HepG2 (cell line): ENCODE results near the gene INTS15. TPM values are rescaled to one million over a fixed set of nuclear protein-coding genes. Genes with fewer than 3 reads are reported as not detected.

Source experiments
- DNMT3B ChIP-seq: conservative IDR thresholded peaks from 2 replicates; pipeline ENCODE4 v1.6.1; 2016; ENCODE audit warnings: missing biosample characterization, control low read depth
- HMG20B ChIP-seq: conservative IDR thresholded peaks from 2 replicates; pipeline ENCODE4 v1.6.1; 2016; ENCODE audit warnings: missing genetic modification reagents, missing compliant biosample characterization
- MED13 ChIP-seq: sonication (generic); formaldehyde crosslinking; IDR thresholded peaks from 2 replicates; pipeline ENCODE4 v1.5.0; 2020; ENCODE audit warnings: missing genetic modification reagents
- MTF2 ChIP-seq: sonication (generic); formaldehyde crosslinking; IDR thresholded peaks from 2 replicates; pipeline ENCODE4 v1.5.0; 2020; ENCODE audit warnings: missing genetic modification reagents, borderline replicate concordance
- MXD4 ChIP-seq: IDR thresholded peaks from 2 replicates; pipeline ENCODE4 v1.6.1; 2016; ENCODE audit warnings: mild to moderate bottlenecking, missing biosample characterization, missing genetic modification reagents
- NCOR1 ChIP-seq: fragments of 200-600 bp; sonication (generic); IDR thresholded peaks from 2 replicates; pipeline ENCODE4 v1.7.0; 2017; ENCODE audit warnings: antibody characterized with exemption, low read length, borderline replicate concordance
- NR2F2 ChIP-seq: IDR thresholded peaks from 2 replicates; pipeline ENCODE4 v1.6.1; 2012; ENCODE audit warnings: low read depth, inconsistent platforms, borderline replicate concordance
- RXRB ChIP-seq: IDR thresholded peaks from 2 replicates; pipeline ENCODE4 v1.6.1; 2016; ENCODE audit warnings: borderline replicate concordance, missing genetic modification reagents, missing compliant biosample characterization
- TRIM24 ChIP-seq: sonication (generic); formaldehyde crosslinking; IDR thresholded peaks from 2 replicates; pipeline ENCODE4 v1.8.0; 2022; ENCODE audit warnings: mild to moderate bottlenecking, missing genetic modification reagents
- ZFP1 ChIP-seq: IDR thresholded peaks from 2 replicates; pipeline ENCODE4 v1.6.1; 2016
- ZNF558 ChIP-seq: sonication (generic); formaldehyde crosslinking; IDR thresholded peaks from 2 replicates; pipeline ENCODE4 v1.9.0; 2022; ENCODE audit warnings: mild to moderate bottlenecking, missing genetic modification reagents, borderline replicate concordance
- ZNF562 ChIP-seq: sonication (generic); formaldehyde crosslinking; IDR thresholded peaks from 2 replicates; pipeline ENCODE4 v1.8.0; 2022; ENCODE audit warnings: missing genetic modification reagents, borderline replicate concordance
- ZNF839 ChIP-seq: sonication (generic); formaldehyde crosslinking; IDR thresholded peaks from 2 replicates; pipeline ENCODE4 v1.4.0; 2020; ENCODE audit warnings: missing genetic modification reagents, mild to moderate bottlenecking, borderline replicate concordance
- polyA plus RNA-seq, 8 experiments: library from polyadenylated mRNA; depleted of rRNA in 3 of 8; stranded (reverse) in 7 of 8; unstranded in 1 of 8; fragments of >200 nt; fragmentation: Illumina TruSeq in 4 of 8; extraction: Trizol in 4 of 8; gene quantifications; 2 replicates each; pipeline versions ENCODE4 v1.2.1 to v1.2.3, GENCODE V29; 2011 to 2016; ENCODE audit warnings: low read depth in 4 of 8, missing spikeins in 1 of 8, mixed read lengths in 1 of 8; ENCODE audit not compliant: insufficient read depth in 1 of 8
- total RNA-seq, 5 experiments: library from RNA; depleted of rRNA; stranded (reverse); fragments of >200 nt; fragmentation: Illumina TruSeq; extraction: Trizol; gene quantifications; 2 replicates each; pipeline ENCODE4 v1.2.3, GENCODE V29; 2016; ENCODE audit warnings: low read depth in 1 of 5
- TF ChIP-seq, protein P1 (sequence below): sonication (generic); formaldehyde crosslinking; IDR thresholded peaks from 2 replicates; pipeline ENCODE4 v1.5.0; 2020; ENCODE audit warnings: mild to moderate bottlenecking, missing genetic modification reagents
- TF ChIP-seq, protein P2 (sequence below): sonication (generic); formaldehyde crosslinking; IDR thresholded peaks from 2 replicates; pipeline ENCODE4 v1.8.1; 2023; ENCODE audit warnings: mild to moderate bottlenecking, missing genetic modification reagents
- TF ChIP-seq, protein P3 (sequence below): sonication (generic); formaldehyde crosslinking; conservative IDR thresholded peaks from 2 replicates; pipeline ENCODE4 v1.4.0; 2020; ENCODE audit warnings: missing genetic modification reagents
- TF ChIP-seq, protein P4 (sequence below), 2 experiments: sonication (generic) in 1 of 2; formaldehyde crosslinking in 1 of 2; IDR thresholded peaks; 2 replicates each; pipeline versions ENCODE4 v1.4.0 to v1.6.1; 2018 to 2020; ENCODE audit warnings: missing genetic modification reagents in 2 of 2, borderline replicate concordance in 1 of 2, low read depth in 1 of 2, mild to moderate bottlenecking in 1 of 2, missing biosample characterization in 1 of 2
- TF ChIP-seq, protein P5 (sequence below): sonication (generic); formaldehyde crosslinking; IDR thresholded peaks from 2 replicates; pipeline ENCODE4 v1.4.0; 2020; ENCODE audit warnings: missing genetic modification reagents

INTS15 gene
- total and polyA plus RNA-seq, 2 of the 13 experiments (the other 11 are each of a cell fraction or from before 2014, with no cell fraction given), result 16.3 to 25.7 TPM

DNA sequence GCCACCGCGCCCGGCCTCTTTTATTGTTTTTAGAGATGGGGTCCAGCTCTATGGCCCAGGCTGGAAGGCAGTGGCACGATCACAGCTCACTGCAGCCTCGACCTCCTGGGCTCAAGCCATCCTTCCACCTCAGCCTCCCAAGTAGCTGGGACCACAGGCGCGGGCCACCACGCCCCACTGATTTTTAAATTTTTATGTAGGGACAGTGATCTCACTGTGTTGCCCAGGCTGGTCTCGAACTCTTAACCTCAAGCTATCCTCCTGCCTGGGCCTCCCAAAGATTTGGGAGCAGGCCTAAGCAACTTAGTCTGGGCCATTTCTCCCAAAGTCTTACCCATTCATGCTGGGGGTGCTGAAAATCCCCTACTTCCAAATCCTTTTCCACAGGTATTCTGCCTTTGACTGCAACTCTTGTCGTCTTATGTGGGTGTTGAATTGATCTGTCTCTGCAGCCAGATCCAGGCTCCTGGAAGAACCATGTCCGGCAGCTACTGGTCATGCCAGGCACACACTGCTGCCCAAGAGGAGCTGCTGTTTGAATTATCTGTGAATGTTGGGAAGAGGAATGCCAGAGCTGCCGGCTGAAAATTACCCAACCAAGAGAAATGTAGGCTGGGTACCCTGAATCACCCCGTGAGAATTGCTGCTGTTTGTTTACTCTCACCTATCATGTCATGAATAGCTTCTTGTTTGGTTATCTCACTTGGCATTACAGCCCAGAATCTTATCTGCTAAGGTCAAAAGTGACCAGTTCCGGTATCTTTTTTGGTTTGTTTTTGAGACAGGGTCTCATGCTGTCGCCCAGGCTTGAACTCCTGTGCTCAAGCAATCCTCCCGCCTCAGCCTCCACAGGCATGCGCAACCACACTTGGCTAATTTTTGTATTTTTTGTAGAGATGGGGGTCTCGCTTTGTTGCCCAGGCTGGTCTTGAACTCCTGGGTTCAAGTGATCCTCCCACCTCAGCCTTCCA lies 11.4 kb upstream of the INTS15 start (continued):
- TF ChIP-seq, protein P1, sequence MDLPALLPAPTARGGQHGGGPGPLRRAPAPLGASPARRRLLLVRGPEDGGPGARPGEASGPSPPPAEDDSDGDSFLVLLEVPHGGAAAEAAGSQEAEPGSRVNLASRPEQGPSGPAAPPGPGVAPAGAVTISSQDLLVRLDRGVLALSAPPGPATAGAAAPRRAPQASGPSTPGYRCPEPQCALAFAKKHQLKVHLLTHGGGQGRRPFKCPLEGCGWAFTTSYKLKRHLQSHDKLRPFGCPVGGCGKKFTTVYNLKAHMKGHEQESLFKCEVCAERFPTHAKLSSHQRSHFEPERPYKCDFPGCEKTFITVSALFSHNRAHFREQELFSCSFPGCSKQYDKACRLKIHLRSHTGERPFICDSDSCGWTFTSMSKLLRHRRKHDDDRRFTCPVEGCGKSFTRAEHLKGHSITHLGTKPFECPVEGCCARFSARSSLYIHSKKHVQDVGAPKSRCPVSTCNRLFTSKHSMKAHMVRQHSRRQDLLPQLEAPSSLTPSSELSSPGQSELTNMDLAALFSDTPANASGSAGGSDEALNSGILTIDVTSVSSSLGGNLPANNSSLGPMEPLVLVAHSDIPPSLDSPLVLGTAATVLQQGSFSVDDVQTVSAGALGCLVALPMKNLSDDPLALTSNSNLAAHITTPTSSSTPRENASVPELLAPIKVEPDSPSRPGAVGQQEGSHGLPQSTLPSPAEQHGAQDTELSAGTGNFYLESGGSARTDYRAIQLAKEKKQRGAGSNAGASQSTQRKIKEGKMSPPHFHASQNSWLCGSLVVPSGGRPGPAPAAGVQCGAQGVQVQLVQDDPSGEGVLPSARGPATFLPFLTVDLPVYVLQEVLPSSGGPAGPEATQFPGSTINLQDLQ (CRISPR knock-in tag), result no peak
- TF ChIP-seq, protein P2, sequence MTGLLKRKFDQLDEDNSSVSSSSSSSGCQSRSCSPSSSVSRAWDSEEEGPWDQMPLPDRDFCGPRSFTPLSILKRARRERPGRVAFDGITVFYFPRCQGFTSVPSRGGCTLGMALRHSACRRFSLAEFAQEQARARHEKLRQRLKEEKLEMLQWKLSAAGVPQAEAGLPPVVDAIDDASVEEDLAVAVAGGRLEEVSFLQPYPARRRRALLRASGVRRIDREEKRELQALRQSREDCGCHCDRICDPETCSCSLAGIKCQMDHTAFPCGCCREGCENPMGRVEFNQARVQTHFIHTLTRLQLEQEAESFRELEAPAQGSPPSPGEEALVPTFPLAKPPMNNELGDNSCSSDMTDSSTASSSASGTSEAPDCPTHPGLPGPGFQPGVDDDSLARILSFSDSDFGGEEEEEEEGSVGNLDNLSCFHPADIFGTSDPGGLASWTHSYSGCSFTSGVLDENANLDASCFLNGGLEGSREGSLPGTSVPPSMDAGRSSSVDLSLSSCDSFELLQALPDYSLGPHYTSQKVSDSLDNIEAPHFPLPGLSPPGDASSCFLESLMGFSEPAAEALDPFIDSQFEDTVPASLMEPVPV (CRISPR knock-in tag), result no peak
- TF ChIP-seq DNMT3B (CRISPR knock-in tag) (no peak), RXRB (CRISPR knock-in tag) (peak; percentile 95), MXD4 (CRISPR knock-in tag) (0 out of 2 replicates have a peak, but pooled peaks have one; percentile 32), MTF2 (no peak), ZNF562 (CRISPR knock-in tag) (no peak), NR2F2 (peak; percentile 88), ZNF558 (CRISPR knock-in tag) (no peak), ZFP1 (CRISPR knock-in tag) (peak; percentile 81; the same call in 1 of the 2 replicates), TRIM24 (CRISPR knock-in tag) (no peak), NCOR1 (peak; percentile 37; the same call in 1 of the 2 replicates), HMG20B (CRISPR knock-in tag) (peak; percentile 85), MED13 (CRISPR knock-in tag) (no peak; the same call in 1 of the 2 replicates), ZNF839 (CRISPR knock-in tag) (no peak)
- TF ChIP-seq, protein P3, sequence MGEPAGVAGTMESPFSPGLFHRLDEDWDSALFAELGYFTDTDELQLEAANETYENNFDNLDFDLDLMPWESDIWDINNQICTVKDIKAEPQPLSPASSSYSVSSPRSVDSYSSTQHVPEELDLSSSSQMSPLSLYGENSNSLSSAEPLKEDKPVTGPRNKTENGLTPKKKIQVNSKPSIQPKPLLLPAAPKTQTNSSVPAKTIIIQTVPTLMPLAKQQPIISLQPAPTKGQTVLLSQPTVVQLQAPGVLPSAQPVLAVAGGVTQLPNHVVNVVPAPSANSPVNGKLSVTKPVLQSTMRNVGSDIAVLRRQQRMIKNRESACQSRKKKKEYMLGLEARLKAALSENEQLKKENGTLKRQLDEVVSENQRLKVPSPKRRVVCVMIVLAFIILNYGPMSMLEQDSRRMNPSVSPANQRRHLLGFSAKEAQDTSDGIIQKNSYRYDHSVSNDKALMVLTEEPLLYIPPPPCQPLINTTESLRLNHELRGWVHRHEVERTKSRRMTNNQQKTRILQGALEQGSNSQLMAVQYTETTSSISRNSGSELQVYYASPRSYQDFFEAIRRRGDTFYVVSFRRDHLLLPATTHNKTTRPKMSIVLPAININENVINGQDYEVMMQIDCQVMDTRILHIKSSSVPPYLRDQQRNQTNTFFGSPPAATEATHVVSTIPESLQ, result no peak
- TF ChIP-seq, protein P4, sequence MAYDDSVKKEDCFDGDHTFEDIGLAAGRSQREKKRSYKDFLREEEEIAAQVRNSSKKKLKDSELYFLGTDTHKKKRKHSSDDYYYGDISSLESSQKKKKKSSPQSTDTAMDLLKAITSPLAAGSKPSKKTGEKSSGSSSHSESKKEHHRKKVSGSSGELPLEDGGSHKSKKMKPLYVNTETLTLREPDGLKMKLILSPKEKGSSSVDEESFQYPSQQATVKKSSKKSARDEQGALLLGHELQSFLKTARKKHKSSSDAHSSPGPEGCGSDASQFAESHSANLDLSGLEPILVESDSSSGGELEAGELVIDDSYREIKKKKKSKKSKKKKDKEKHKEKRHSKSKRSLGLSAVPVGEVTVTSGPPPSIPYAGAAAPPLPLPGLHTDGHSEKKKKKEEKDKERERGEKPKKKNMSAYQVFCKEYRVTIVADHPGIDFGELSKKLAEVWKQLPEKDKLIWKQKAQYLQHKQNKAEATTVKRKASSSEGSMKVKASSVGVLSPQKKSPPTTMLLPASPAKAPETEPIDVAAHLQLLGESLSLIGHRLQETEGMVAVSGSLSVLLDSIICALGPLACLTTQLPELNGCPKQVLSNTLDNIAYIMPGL (CRISPR knock-in tag; IDR thresholded peaks at IDR 0.05; ENCODE audit: borderline replicate concordance in 1 of 2, low read depth in 1 of 2), result peak; percentile 7 to 20; a peak in 1 of 4 replicates
- TF ChIP-seq, protein P5, sequence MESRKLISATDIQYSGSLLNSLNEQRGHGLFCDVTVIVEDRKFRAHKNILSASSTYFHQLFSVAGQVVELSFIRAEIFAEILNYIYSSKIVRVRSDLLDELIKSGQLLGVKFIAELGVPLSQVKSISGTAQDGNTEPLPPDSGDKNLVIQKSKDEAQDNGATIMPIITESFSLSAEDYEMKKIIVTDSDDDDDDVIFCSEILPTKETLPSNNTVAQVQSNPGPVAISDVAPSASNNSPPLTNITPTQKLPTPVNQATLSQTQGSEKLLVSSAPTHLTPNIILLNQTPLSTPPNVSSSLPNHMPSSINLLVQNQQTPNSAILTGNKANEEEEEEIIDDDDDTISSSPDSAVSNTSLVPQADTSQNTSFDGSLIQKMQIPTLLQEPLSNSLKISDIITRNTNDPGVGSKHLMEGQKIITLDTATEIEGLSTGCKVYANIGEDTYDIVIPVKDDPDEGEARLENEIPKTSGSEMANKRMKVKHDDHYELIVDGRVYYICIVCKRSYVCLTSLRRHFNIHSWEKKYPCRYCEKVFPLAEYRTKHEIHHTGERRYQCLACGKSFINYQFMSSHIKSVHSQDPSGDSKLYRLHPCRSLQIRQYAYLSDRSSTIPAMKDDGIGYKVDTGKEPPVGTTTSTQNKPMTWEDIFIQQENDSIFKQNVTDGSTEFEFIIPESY (CRISPR knock-in tag), result peak; percentile 11
